IPS-NIHi7 (cell line): ENCODE data around the gene C1orf174.

Source experiments
- DNase-seq: peaks from one replicate; pipeline ENCODE4 v3.0.0; 2012; ENCODE audit warnings: mixed read lengths; ENCODE audit errors: extremely low spot score

C1orf174 gene

GRCh38 chr1:3900150-3900968 lies at the start of gene C1orf174:
TSS of gene C1orf174 (minus strand) at chr1:3900272. CDS start at chr1:3900186, 86 bp downstream.
- peak; percentile 97 for DNase-seq

GRCh38 chr1:3948344-3948743 lies 48.3 kb upstream of the C1orf174 start:
- DNase-seq, result no peak

- DNase-seq, result no peak
Measured at GRCh38 chr1:3945916-3946840, 46.1 kb upstream of the C1orf174 start.

GRCh38 chr1:3945222-3945621 lies 45.1 kb upstream of the C1orf174 start:
- DNase-seq, result no peak

- DNase-seq, result no peak
Measured at GRCh38 chr1:3944578-3945125, 44.6 kb upstream of the C1orf174 start.

- no peak for DNase-seq
Measured at GRCh38 chr1:3943806-3944577, 43.9 kb upstream of the C1orf174 start.

- DNase-seq, result no peak
Measured at GRCh38 chr1:3943123-3943431, 43.0 kb upstream of the C1orf174 start.

- no peak for DNase-seq
Measured at GRCh38 chr1:3942416-3943122, 42.5 kb upstream of the C1orf174 start.

- DNase-seq, result no peak
Measured at GRCh38 chr1:3940754-3941345, 40.8 kb upstream of the C1orf174 start.

GRCh38 chr1:3940081-3940753 lies 40.1 kb upstream of the C1orf174 start:
- DNase-seq, result no peak

GRCh38 chr1:3939242-3940080 lies 39.4 kb upstream of the C1orf174 start:
- no peak for DNase-seq

GRCh38 chr1:3932156-3932919 lies 32.3 kb upstream of the C1orf174 start:
- no peak for DNase-seq

- DNase-seq, result no peak
Measured at GRCh38 chr1:3931007-3931912, 31.2 kb upstream of the C1orf174 start.

GRCh38 chr1:3930301-3931006 lies 30.4 kb upstream of the C1orf174 start:
- no peak for DNase-seq

- DNase-seq, result no peak
Measured at GRCh38 chr1:3929126-3929525, 29.1 kb upstream of the C1orf174 start.

- no peak for DNase-seq
Measured at GRCh38 chr1:3928586-3928985, 28.5 kb upstream of the C1orf174 start.

GRCh38 chr1:3926956-3927355 lies 26.9 kb upstream of the C1orf174 start:
- DNase-seq, result no peak
